NCI-H1417 (cell line): ENCODE data around the gene PALLD.

Source experiments
- DNase-seq, 3 experiments: peaks; one replicate each; lab custom pipeline; 2025; lab: John Stamatoyannopoulos, UW

Gene PALLD

DNA sequence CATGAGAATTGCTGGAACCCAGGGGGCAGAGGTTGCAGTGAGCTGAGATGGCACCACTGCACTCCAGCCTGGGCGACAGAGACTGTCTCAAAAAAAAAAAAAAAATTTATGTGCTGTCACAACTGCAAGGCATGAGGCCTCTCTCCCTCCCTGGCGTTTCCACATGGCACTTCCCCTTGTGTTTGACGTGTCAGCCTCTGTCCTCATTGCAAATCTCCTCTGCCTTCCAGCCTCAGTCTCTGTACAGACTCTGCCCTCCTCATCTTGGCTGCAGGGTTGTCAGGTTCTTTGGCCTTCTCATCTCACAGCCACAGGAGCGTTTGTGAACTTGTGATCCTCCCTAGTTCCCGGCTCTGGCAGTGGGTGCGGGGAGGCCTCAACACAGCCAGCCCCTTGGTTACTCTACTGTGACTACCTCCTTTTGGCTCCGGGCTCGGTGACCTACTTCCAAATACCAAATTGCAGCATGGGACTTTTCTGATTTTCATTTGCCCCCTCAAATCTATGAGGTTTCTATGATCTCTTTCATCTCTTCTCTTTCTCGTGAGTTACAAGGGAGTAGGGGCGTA, 263.2 kb downstream of the PALLD start:
- no peak for DNase-seq

GRCh38 chr4:168761066-168761465, 264.2 kb downstream of the PALLD start:
- DNase-seq: no peak

DNA sequence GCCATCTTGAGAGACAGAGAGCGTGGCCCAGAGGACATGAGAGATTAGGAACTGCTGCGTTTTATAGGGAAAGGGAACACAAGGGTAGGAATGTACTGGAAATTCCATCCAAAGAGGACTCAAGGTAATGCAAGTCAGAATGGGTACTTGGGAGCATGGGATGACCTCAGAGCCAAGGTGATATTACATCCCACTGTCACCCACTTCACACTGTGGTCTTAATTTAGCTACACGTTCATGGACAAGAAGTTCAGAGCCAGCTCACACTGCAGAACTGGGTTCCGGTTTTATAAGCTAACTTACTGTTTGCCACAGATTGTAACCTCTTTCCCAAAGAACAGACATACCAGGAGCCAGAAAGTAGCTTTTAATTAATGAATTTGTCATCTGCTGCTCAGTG, 268.5 kb downstream of the PALLD start:
- DNase-seq: no peak

GRCh38 chr4:168765726-168766125, 268.9 kb downstream of the PALLD start:
- DNase-seq: no peak

DNA sequence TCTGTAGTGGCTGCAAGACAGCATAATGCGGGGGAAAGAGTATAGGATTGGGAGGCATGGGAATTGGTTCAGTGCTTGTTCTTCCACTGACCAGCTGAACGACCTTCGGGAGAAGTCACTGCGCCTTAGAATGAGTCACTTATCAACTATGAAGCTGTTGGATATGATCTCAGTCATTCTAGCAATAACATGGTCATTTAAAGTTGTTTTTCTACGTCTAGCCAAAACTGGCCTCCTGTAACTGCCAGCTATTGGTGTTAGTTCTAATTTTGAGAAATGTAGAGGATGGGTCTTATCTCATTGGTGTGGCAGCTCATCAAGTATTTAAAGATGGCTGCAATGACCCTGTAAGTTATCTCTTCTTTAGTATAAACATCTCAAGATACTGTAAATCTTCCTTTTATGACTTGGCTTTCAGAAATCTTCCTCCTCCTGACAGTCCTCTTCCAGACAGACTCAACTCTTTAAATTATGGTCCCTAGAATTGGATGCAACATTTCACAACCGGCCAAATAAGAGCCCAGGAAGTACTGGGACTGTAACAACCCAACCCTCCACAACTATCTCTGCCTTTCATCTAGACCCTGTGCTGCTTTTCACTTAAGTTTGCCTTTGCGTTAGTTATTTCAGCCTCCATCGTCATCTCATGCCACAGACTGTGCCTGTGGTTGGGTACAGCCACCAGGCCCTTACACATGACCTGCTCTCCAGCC, 269.9 kb downstream of the PALLD start:
- DNase-seq: no peak

DNA sequence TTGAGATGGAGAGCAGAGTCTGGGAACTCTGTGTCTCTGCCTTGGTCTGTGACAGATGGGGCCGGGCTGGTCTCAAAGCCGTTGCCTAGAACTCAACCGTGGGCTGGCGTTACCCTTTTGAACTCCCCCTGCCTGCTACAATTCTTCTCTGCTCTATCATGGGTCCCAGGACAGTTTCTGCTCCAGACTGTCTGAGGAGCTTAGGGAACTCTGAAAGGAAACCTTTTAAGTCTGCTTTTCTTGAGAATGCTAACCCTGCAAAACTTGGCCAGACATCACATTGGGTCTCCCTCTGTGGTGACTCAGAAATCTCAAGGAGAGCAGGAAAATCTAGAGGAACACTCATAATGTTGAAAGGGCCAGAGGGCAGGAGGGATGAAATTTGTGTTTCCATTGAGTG, 272.6 kb downstream of the PALLD start:
- no peak for DNase-seq

GRCh38 chr4:168769837-168770236, 273.0 kb downstream of the PALLD start:
- no peak for DNase-seq

GRCh38 chr4:168771251-168771650, 274.4 kb downstream of the PALLD start:
- DNase-seq: no peak

- DNase-seq: no peak
Observed at GRCh38 chr4:168773388-168774195, 276.7 kb downstream of the PALLD start.

DNA sequence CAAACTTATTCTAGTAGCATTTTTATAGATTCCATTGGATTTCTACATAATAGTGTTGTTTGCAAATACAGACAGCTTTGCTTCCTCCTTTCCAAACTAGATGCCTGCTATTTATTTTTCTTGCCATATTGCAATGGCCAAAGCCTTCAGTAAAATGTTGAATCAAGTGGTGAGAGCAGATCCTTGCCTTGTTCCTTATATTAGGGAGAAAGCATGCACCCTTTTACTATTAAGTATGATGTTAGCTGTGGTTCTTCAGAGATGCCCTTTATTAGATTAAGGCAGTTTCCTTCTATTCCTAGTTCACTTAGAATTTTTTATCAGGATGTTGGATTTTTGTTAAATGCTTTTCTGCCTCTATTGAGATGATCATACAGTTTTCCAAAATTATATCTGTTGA, 279.5 kb downstream of the PALLD start:
- DNase-seq: no peak

- DNase-seq: no peak
Observed at GRCh38 chr4:168777277-168777965, 280.6 kb downstream of the PALLD start.

GRCh38 chr4:168781341-168781740, 284.5 kb downstream of the PALLD start:
- no peak for DNase-seq

DNA sequence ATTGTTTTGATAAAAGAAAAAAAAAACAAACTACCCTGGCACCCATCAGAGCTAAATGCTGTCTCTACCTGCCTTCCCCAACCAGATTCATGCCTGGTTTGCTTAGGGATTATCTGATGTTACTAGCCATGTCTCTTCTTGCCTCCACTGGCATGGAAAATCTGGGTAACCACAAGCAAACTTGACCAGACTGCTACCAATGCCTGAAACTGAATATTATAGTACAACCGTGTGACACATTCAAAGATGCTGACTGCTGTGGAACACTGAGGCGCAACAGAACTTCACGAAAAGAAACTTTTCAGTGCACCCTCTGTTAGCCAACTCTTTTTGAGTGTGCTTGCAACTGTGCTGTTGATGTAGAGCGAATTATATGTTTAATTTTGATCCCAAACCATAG, 285.1 kb downstream of the PALLD start:
- DNase-seq: no peak

DNA sequence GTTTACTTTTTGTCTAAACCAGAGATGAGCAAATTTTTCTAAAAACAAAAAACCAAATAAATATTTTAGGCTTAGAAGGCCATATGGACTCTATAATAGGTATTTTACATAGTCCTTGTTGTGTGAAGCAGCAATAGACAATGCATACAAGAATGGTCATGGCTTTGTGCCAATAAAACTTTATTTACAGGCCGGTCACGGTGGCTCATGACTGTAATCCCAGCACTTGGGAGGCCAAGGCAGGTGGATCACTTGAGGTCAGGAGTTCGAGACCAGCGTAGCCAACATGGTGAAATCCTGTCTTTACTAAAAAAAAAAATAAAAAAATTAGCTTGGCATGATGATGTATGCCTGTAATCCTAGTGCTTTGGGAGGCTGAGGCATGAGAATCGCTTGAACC, 285.6 kb downstream of the PALLD start:
- no peak for DNase-seq

DNA sequence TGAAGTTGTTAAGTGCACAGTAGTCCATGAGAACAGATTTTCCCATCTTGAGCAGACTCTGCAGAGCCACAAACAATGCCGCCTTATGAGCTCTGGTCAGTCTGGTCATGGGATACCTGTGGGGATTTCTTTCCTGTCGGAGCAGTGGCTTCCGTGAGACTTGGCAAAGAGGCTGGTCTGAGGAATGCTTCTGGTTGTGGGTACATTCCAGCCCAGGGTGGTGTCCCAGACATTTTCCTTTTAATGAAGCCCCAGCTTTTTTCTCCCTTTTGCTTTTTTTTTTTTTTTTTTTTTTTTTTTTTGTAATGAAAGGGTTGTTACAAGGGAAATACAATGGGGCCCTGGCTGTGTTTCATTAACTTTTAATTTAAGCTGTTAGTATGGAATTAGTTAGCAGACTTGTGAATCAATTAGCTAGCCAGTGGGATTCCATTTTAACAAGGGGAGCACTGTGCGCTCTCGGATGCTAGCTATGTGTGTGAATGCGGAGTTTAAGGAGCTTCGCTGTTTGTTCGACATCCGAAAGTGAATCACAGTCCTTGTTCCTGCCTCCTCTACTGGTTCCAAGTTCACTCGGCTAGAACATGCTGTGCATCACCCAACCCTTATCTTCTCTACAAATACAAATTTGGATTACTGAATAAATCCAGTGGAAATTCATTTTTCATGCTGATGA, 288.1 kb downstream of the PALLD start:
- DNase-seq: no peak

DNA sequence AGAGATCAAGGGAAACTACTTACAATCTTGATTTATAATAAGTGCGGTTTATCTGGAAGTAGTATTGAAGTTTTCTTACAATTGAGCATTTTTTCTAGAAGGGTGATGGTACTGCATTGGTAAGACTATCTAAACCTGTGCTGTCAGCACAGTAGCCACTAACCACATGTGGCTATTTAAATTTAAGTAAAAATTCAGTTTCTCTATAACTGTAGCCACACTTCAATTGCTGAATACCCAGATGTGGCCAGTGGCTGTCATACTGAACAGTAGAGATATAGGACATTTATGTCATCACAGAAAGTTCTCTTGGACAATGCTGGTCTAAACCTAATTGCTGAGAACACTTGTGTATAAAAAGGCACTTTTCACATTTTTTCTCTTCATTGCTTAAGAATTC, 290.5 kb downstream of the PALLD start:
- no peak for DNase-seq

- no peak for DNase-seq
Observed at GRCh38 chr4:168787801-168788595, 291.1 kb downstream of the PALLD start.

DNA sequence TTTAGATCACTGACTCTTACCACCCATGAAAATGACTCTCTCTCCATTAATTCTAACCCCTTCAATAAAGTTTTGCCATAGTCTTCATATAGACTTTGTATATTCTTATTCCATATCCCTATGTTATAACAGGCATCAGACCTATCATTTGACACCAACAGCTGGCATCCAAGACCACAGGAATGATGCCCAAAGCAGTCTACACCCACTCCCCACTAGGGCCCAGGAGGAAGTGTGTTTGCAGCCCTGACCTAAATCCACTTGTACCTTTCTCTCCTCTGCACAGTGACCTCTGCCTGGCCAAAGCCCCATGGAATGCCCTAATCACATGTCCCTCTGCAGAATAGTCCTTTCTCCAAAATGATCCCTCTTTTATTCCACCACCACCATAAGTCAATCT, 294.0 kb downstream of the PALLD start:
- DNase-seq: no peak

- DNase-seq: no peak
Observed at GRCh38 chr4:168791376-168791775, 294.5 kb downstream of the PALLD start.

DNA sequence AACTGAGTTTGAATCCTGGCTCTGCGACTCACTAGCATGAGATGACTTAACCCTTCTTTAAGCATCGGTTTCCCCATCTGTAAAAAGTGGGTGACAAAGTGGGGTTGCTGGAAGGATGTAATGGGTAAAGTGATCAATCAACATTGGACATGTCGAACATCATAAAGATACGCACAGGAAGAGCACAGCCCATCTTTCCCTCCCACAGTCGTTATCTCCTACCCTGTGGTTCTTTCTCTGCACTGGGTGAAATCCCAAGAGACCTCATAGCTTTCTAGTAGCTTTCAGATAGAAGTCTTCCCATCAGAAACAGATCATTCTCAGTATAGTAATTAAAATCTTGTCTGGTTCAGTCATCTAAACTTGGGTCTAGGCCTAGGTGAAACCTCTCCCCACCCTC, 296.7 kb downstream of the PALLD start:
- DNase-seq: no peak

DNA sequence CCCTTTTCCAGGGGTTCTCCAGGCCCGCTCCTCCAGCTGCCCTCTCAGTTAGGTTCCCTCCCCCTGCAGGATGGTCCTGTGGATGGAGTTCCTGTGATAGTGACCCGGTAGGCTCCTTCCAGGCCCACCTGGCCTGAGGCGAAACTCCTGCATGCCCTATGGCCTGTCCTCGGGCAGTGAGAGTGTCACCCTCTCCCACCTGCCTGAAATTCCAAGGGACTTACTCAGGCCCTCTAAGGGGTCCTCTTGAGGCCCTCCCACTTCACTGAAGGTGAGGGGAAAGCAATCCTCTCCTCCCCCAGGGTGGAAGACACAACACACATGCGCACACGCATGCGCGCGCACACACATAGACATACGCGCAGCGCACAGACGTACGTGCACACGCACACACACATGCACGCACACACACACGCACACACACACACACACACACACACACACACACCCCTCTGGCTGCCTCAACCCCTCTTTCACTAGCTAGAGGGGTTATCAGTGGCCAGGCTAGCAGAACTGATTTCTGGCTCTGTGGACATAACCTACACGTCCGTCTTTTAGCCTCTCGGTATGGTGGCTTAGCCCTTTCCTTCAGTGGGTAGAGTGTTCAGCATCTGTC, 297.3 kb downstream of the PALLD start:
- DNase-seq: no peak
